SJCRH30 (cell line): Measurements from ENCODE around the gene KCNK10. TPM values are rescaled to one million over a fixed set of nuclear protein-coding genes. Genes with fewer than 3 reads are reported as not detected.

Experiments used
- DNase-seq, 2 experiments: peaks; one replicate each; pipeline ENCODE4 v3.0.0-alpha.2; 2015 to 2020
- H3K27ac ChIP-seq: fragments of 250-450 bp; sonication (Bioruptor Pico); 2 replicates; pipeline ENCODE4 v1.5.1; 2020; ENCODE audit warnings: mild to moderate bottlenecking, moderate library complexity
- H3K27me3 ChIP-seq: fragments of 250-450 bp; sonication (Bioruptor Pico); 2 replicates; pipeline ENCODE4 v1.5.1; 2020; ENCODE audit warnings: mild to moderate bottlenecking, moderate library complexity
- H3K36me3 ChIP-seq: fragments of 250-450 bp; sonication (Bioruptor Pico); 2 replicates; pipeline ENCODE4 v1.5.1; 2020; ENCODE audit warnings: mild to moderate bottlenecking, moderate library complexity
- H3K4me1 ChIP-seq: fragments of 250-450 bp; sonication (Bioruptor Pico); 2 replicates; pipeline ENCODE4 v1.5.1; 2020; ENCODE audit warnings: mild to moderate bottlenecking, moderate library complexity
- H3K4me3 ChIP-seq: fragments of 250-450 bp; sonication (Bioruptor Pico); 2 replicates; pipeline ENCODE4 v1.5.1; 2020; ENCODE audit warnings: mild to moderate bottlenecking, moderate library complexity
- H3K9me3 ChIP-seq: fragments of 250-450 bp; sonication (Bioruptor Pico); replicated peaks from 2 replicates; pipeline ENCODE4 v1.5.1; 2020; ENCODE audit warnings: mild to moderate bottlenecking, moderate library complexity
- total RNA-seq: library from RNA; depleted of rRNA; stranded (reverse); fragments of >200 nt; shearing (Covaris generic); gene quantifications from 2 replicates; pipeline ENCODE4 v1.2.3, GENCODE V29; 2014; rRNA removed

KCNK10 gene
- 0.12 and 0.13 TPM in 2 replicates for total RNA-seq

DNA sequence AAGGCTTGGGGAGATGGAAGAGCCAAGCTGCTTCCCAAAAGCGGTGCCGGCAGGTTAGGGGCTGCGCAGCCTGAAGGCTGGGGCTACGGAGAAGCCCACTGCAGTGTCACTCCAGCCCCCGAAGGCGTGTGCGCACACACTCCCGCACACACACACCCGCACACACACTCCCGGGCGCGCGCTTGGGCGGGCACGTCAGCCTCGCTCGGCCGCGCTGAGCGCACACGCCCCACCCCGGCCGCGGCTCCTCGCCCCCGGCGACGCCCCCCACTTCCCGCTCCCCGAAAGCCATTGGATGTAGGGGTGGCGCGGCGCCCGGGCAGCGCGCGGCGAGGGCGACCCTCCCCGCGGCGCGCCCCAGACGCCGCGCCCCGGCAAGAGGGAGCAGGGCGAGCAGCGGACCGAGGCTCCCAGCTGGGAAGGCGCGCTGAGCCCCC is at the start of gene KCNK10:
TSS of gene KCNK10 (minus strand) at position 184 of the 437 bp plus-strand sequence. CDS start 471 bp downstream, outside the sequence.
- H3K4me1 ChIP-seq = no peaks in the 10 kb centered on the region
- peak; percentile 3 to 17 for DNase-seq
- H3K4me3 ChIP-seq = peak within 1 kb of the TSS; percentile 65
- no peaks in the 10 kb centered on the region for H3K36me3 ChIP-seq
- no peak within 1 kb of the TSS for H3K27ac ChIP-seq
- no peaks in the 10 kb centered on the region for H3K9me3 ChIP-seq
- H3K27me3 ChIP-seq = peaks cover 17% of the 10 kb centered on the region

- Histone ChIP-seq H3K27ac (no peak overlapping the region), H3K4me1 (no peaks in the 10 kb centered on the region), H3K9me3 (no peaks in the 10 kb centered on the region), H3K36me3 (no peaks in the 10 kb centered on the region), H3K4me3 (no peak overlapping the region), H3K27me3 (no peaks in the 10 kb centered on the region)
- no peak for DNase-seq
These were observed 46.4 kb upstream of the KCNK10 start for GRCh38 chr14:88369496-88369895.

DNA sequence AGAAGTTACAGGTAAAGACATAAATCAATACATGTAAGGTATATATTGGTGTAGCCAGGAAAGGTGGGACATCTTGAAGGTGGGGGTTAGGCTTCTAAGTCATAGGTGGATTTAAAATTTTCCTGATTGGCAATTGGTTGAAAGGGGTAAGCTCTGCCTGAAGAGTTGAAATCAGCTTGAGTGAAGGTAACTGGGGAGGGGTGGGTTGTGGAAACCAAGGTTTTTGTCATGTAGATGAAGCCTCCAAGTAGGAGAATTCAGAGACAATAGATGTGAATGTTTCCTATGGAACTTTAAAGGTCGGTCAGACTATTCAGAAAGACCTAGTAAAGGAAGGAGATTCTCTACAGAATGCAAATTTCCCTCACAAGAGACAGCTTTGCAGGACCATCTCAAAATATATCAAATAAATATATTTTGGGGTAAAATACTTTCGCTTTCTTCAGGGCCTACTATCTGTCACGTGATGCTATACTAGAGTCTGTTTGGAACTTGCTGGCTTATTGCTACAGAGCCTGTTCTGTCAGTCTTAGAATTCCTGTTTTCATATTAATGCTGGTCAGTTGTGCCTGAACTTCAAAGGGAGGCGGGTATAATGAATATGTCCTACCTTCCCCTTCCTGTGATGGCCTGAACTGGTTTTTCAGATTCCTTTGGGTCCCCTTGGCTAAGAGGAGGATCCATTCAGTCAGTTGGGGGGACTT is 41.8 kb upstream of the KCNK10 start:
- no peaks in the 10 kb centered on the region for H3K4me1 ChIP-seq
- H3K36me3 ChIP-seq = no peaks in the 10 kb centered on the region
- DNase-seq = no peak
- no peak overlapping the region for H3K27ac ChIP-seq
- no peaks in the 10 kb centered on the region for H3K9me3 ChIP-seq
- H3K4me3 ChIP-seq = no peak overlapping the region
- H3K27me3 ChIP-seq = no peaks in the 10 kb centered on the region

DNA sequence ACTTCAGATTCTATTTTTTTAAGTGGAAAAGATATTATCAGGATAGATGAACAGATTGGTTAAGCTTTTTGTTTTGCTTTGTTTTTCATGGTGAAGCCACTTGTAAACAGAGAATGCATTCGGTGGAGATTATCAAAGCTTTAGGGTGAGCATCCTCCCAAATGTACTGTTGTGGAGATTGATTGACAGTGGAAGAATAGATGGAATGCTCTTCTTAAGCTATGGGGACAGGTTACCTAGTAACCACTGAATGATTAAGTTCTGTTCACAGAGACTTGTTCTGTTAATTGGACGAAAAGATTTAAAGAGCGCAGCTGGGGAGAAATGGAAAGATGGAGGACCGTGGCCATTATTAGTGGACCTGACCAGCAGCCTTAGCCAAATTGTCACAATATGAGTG is 40.6 kb upstream of the KCNK10 start:
- no peak overlapping the region for H3K27ac ChIP-seq
- H3K4me1 ChIP-seq = no peaks in the 10 kb centered on the region

DNA sequence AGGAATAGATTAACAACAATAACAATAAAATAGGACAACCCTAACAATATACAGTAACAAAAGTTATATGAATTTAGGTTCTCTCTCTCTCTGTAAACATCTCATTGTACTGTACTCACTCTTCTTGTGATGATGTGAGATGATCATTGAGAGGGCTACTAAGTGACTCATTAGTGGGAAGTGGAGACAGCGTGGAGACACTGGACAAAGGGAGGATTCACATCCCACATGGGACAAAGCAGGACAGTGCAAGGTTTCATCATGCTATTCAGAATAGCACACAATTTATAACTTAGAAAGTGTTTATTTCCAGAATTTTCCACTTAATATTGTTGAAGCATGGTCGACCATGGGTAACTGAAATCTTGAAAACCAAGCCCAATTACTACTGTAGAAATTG is 36.4 kb upstream of the KCNK10 start:
- no peak for DNase-seq
- no peak overlapping the region for H3K4me3 ChIP-seq
- H3K4me1 ChIP-seq = no peaks in the 10 kb centered on the region
- H3K9me3 ChIP-seq = no peaks in the 10 kb centered on the region
- no peaks in the 10 kb centered on the region for H3K27me3 ChIP-seq
- H3K27ac ChIP-seq = no peak overlapping the region
- H3K36me3 ChIP-seq = no peaks in the 10 kb centered on the region

More for the DNA sequence above, 40.6 kb upstream of the KCNK10 start:
- H3K4me3 ChIP-seq = no peak overlapping the region
- no peak for DNase-seq
- H3K9me3 ChIP-seq = no peaks in the 10 kb centered on the region
- H3K36me3 ChIP-seq = no peaks in the 10 kb centered on the region
- no peaks in the 10 kb centered on the region for H3K27me3 ChIP-seq

- DNase-seq = no peak
- H3K36me3 ChIP-seq = no peaks in the 10 kb centered on the region
- no peaks in the 10 kb centered on the region for H3K9me3 ChIP-seq
- H3K4me1 ChIP-seq = peaks cover 21% of the 10 kb centered on the region
- H3K27ac ChIP-seq = no peak overlapping the region
- H3K4me3 ChIP-seq = no peak overlapping the region
- no peaks in the 10 kb centered on the region for H3K27me3 ChIP-seq
These were observed 31.3 kb upstream of the KCNK10 start for GRCh38 chr14:88354358-88354757.

GRCh38 chr14:88352698-88353097 is 29.6 kb upstream of the KCNK10 start:
- Histone ChIP-seq H3K27ac (peak overlapping the region; percentile 94), H3K9me3 (no peaks in the 10 kb centered on the region), H3K36me3 (no peaks in the 10 kb centered on the region), H3K27me3 (no peaks in the 10 kb centered on the region), H3K4me1 (peaks cover 21% of the 10 kb centered on the region), H3K4me3 (0 out of 2 replicates have a peak overlapping the region, but pooled peaks have one; percentile 5)
- peak; percentile 51 to 75 for DNase-seq

DNA sequence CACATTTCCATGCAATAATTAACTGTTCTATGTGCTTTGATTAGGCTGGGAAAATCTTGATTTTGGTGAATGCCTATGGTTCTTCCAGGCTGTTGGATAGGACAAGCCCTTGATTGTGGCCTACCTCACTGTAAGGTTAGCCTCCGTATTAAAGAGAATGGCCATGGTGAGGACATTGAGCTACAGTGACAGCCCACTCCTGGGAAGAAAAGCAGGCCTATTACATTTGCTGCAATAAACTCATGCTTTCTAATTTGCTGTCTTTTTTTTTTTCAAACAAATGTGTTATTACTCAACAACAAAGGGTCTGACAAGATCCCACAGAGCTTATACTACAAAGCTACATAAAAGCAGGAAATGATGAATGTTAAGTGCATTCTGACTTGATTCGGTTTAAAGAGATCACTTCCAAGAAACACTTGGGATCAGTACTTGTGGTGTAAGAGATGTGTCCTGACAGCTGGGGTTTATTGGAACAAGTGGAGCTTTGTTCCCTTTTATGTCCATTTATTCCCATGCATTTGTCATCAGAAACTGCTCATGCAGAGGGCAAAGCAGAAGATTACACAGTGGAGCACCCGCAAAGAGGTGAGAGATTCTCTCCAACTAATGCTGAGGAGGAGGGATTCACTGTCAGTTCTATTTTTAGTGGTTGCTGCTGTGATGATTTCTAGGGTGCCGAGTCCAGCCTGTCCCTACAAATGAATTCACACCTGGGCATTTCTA is 29.1 kb upstream of the KCNK10 start:
- DNase-seq = peak; percentile 75 to 92
- H3K4me1 ChIP-seq = peaks cover 21% of the 10 kb centered on the region

GRCh38 chr14:88348546-88348945 is 25.5 kb upstream of the KCNK10 start:
- DNase-seq = no peak
- Histone ChIP-seq H3K36me3 (no peaks in the 10 kb centered on the region), H3K4me3 (no peak overlapping the region), H3K4me1 (peaks cover 19% of the 10 kb centered on the region), H3K27ac (no peak overlapping the region), H3K9me3 (no peaks in the 10 kb centered on the region), H3K27me3 (no peaks in the 10 kb centered on the region)

More for the DNA sequence above, 29.1 kb upstream of the KCNK10 start:
- H3K27me3 ChIP-seq = no peaks in the 10 kb centered on the region
- H3K36me3 ChIP-seq = no peaks in the 10 kb centered on the region
- H3K9me3 ChIP-seq = no peaks in the 10 kb centered on the region
- H3K27ac ChIP-seq = peak overlapping the region; percentile 94
- 0 out of 2 replicates have a peak overlapping the region, but pooled peaks have one; percentile 5 for H3K4me3 ChIP-seq

DNA sequence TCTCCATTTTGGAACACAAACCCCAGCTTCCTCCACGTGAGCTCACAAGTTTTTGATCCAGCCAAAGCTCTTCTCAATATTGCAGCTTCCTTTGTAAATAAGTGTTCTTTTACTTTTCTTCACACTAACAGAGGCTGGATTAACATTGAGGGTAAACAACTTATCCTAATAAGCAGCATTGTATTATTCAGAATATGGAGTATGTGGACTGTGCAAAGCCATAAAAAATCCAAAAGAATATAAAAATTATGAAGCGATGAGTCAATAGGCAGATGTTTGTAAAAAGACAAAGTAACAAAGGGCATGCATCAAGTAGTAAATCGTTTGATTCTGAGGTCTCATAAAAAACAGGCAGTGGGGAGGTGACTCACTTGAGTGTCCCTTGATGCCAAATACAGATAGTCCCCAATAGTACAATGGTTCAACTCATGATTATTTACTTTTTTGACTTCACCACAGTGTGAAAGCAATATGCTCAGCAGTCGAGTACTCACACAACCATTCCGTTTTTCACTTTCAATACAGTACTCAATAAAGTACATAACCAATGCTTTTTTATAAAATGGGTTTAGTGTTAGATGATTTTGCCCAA is 23.1 kb upstream of the KCNK10 start:
- peak in 1 of 2 experiments; percentile 4 for DNase-seq
- H3K36me3 ChIP-seq = no peaks in the 10 kb centered on the region
- no peaks in the 10 kb centered on the region for H3K4me1 ChIP-seq
- no peaks in the 10 kb centered on the region for H3K9me3 ChIP-seq
- no peaks in the 10 kb centered on the region for H3K27me3 ChIP-seq
- no peak overlapping the region for H3K27ac ChIP-seq
- H3K4me3 ChIP-seq = no peak overlapping the region

DNA sequence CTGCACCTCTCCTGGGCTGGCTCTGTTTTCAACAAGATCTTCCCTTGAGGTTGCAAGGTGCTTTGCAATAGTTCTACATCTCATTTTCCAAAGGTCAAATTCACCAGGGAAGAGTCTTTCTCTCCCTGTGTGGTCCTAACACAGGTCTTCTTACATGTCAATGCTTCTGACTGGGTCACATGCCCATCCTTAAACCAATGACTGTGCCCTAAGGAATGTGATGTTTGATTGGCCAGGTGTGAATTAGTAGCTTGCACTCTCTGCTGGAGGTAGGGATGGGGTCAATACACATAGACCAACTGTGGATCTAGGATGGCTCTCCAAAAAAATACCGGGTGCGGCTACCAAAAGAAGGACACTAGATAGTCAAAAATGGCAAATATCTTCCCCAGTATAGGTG is 19.9 kb upstream of the KCNK10 start:
- no peak for DNase-seq
- Histone ChIP-seq H3K4me3 (no peak overlapping the region), H3K36me3 (no peaks in the 10 kb centered on the region), H3K27me3 (no peaks in the 10 kb centered on the region), H3K4me1 (no peaks in the 10 kb centered on the region), H3K27ac (no peak overlapping the region), H3K9me3 (no peaks in the 10 kb centered on the region)

DNA sequence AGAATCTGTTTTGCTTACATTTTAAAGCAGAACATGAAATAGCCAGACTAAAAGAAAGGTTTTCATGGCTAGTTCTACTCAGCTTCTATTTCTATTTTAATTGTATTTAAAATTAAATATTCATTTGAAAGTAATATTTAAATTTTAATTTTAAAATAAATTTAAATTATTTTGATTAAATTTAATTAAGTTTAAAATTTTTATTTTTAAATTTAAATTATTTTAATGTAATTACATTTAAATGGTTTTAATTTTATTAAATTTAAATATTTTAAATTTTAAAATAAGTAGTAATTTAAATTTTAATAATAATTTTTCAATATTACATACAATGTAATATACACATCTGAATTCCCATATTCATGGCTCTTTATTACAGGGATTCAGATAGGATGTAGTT is 17.3 kb upstream of the KCNK10 start:
- no peaks in the 10 kb centered on the region for H3K4me1 ChIP-seq
- no peaks in the 10 kb centered on the region for H3K36me3 ChIP-seq
- no peak for DNase-seq
- H3K4me3 ChIP-seq = no peak overlapping the region
- no peak overlapping the region for H3K27ac ChIP-seq
- H3K27me3 ChIP-seq = no peaks in the 10 kb centered on the region
- H3K9me3 ChIP-seq = no peaks in the 10 kb centered on the region

GRCh38 chr14:88333036-88333435 is 10.0 kb upstream of the KCNK10 start:
- no peaks in the 10 kb centered on the region for H3K9me3 ChIP-seq
- no peaks in the 10 kb centered on the region for H3K36me3 ChIP-seq
- no peaks in the 10 kb centered on the region; the same call in 1 of the 2 replicates for H3K27me3 ChIP-seq
- no peak for DNase-seq
- no peak overlapping the region for H3K4me3 ChIP-seq
- H3K4me1 ChIP-seq = no peaks in the 10 kb centered on the region
- H3K27ac ChIP-seq = no peak overlapping the region

DNA sequence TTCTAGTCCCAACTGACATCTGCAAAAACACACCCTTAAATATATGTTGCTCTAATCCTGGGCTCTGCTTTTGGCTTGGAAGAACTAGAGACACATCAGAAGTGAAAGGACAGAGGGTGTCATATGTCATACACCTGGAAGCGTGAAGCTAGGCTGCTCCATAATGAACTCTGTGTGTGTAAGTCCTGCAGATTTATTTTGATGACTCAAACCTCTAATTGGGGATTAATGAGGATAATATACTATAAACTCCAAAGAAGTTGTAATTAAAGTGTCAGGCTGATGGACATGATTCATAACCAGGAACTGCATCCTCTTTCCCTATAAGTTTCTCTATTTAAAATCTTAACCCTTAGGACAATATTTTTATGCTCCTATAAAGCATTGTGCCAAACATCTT is 4.4 kb upstream of the KCNK10 start:
- Histone ChIP-seq H3K27ac (no peak overlapping the region), H3K27me3 (peaks cover 13% of the 10 kb centered on the region), H3K36me3 (no peaks in the 10 kb centered on the region), H3K4me3 (no peak overlapping the region), H3K4me1 (no peaks in the 10 kb centered on the region), H3K9me3 (no peaks in the 10 kb centered on the region)
- no peak for DNase-seq
